ENCODE data around the gene RGMA. TPM values are rescaled to one million over a fixed set of nuclear protein-coding genes. Genes with fewer than 3 reads are reported as not detected.

The RGMA gene
- total RNA-seq, 2 experiments from 2014 or later: 0.12 to 0.21 TPM

- intact Hi-C loops (cut with micrococcal nuclease): no loop called here
- peaks cover 11% of the 10 kb centered on the region for H3K4me1 Mint-ChIP-seq (ENCODE audit: low read depth)
- DNase-seq: no peak
These were observed 37.5 kb downstream of the RGMA start for GRCh38 chr15:93051236-93052089.

DNA sequence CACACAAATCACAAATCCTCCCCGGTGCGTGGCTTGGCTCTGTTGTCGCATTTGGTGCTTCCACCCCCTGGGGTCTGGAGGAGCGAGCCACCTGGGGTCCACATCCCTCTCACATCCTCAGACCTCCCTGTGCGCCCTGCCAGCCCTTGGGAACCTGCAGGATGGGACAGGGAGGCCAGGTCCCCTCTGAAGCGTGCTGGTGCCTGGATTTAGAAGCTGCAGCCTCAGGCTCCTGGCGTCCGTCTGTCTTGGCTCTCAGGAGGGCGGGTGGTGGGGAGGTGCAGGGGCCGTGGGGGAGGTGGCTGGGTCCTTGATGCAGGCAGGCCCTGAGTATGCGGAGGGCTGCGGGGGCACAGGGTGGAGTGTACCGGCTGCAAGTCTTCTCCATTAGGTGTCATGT lies 38.4 kb downstream of the RGMA start:
- no peaks in the 10 kb centered on the region for H3K27me3 Mint-ChIP-seq

More at GRCh38 chr15:93051236-93052089, 37.5 kb downstream of the RGMA start:
- Mint-ChIP-seq H3K27ac (no peak overlapping the region), H3K27me3 (no peaks in the 10 kb centered on the region), H3K4me3 (no peak overlapping the region), H3K9me3 (peaks cover 4% of the 10 kb centered on the region), H3K36me3 (no peaks in the 10 kb centered on the region)
- ChIA-PET CTCF (interaction anchor here (1.0 kb wide), 1 partner anchor 15 kb away, joined by 3 read pairs; no protein-coding TSS in a partner anchor), POLR2A (no interaction called here)

GRCh38 chr15:93049914-93050578 lies 39.0 kb downstream of the RGMA start:
- no peaks in the 10 kb centered on the region for H3K36me3 Mint-ChIP-seq
- H3K9me3 Mint-ChIP-seq: peaks cover 10% of the 10 kb centered on the region
- no peak overlapping the region for H3K4me3 Mint-ChIP-seq
- H3K4me1 Mint-ChIP-seq (ENCODE audit: low read depth): peaks cover 11% of the 10 kb centered on the region
- intact Hi-C loops (cut with micrococcal nuclease): no loop called here
- POLR2A ChIA-PET: no interaction called here
- DNase-seq: no peak
- CTCF ChIA-PET: interaction anchor here (1.2 kb wide), 1 partner anchor 37 kb away, joined by 3 read pairs; no protein-coding TSS in a partner anchor
- no peaks in the 10 kb centered on the region for H3K27me3 Mint-ChIP-seq
- H3K27ac Mint-ChIP-seq: no peak overlapping the region

More for the DNA sequence above, 38.4 kb downstream of the RGMA start:
- DNase-seq: no peak
- Mint-ChIP-seq H3K9me3 (peaks cover 10% of the 10 kb centered on the region), H3K36me3 (no peaks in the 10 kb centered on the region), H3K4me1 (ENCODE audit: low read depth) (peaks cover 11% of the 10 kb centered on the region), H3K27ac (no peak overlapping the region), H3K4me3 (no peak overlapping the region)
- CTCF ChIA-PET: interaction anchor here (1.0 to 1.2 kb wide), 2 partner anchors 15 to 36 kb away, joined by 3 read pairs; no protein-coding TSS in a partner anchor
- intact Hi-C loops (cut with micrococcal nuclease): no loop called here
- POLR2A ChIA-PET: no interaction called here

GRCh38 chr15:93049233-93049632 lies 39.8 kb downstream of the RGMA start:
- intact Hi-C loops (cut with micrococcal nuclease): no loop called here
- Mint-ChIP-seq H3K4me3 (no peak overlapping the region), H3K36me3 (no peaks in the 10 kb centered on the region), H3K27me3 (no peaks in the 10 kb centered on the region), H3K27ac (no peak overlapping the region), H3K4me1 (ENCODE audit: low read depth) (peaks cover 11% of the 10 kb centered on the region), H3K9me3 (peaks cover 10% of the 10 kb centered on the region)
- CTCF ChIA-PET: no interaction called here
- POLR2A ChIA-PET: no interaction called here
- DNase-seq: no peak

DNA sequence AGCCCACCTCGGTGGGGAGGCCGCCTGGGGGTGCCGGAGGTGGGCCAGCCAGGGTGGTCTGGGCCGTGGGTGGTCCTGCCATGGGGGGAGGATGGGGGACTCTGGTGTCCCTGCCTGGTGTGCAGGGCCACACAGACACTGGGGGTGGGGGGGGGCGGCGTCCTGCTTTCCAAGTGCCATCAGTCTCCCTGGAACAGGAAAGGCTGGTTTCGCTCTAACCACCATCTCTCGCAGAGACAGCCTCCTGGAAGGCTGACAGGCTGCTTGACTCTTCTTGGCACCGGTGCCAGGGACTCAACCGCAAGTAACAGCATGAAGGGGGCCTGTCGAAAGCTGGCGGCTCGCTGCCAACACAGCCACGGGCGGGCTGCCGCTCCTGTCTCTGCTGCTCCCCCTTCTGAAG lies 40.3 kb downstream of the RGMA start:
- CTCF ChIA-PET: no interaction called here
- Mint-ChIP-seq H3K4me3 (no peak overlapping the region), H3K27ac (no peak overlapping the region), H3K9me3 (peaks cover 10% of the 10 kb centered on the region), H3K36me3 (no peaks in the 10 kb centered on the region), H3K4me1 (ENCODE audit: low read depth) (peaks cover 11% of the 10 kb centered on the region), H3K27me3 (no peaks in the 10 kb centered on the region)
- DNase-seq: no peak
- POLR2A ChIA-PET: no interaction called here
- intact Hi-C loops (cut with micrococcal nuclease): no loop called here

DNA sequence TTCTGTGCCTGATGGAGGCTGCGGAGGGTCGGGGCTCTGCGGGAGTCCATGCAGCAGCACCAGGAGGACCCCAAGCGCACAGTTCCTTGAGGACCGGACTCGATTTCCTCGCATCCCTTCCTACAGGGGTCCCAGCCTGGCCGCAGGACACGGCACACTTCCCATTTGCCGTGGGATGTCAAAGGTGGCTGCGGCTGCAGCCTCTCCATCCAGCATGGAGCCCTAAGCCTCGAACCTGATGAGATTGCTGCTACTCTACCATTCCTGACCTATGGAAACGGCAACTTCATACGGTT lies 40.6 kb downstream of the RGMA start:
- Mint-ChIP-seq H3K4me1 (ENCODE audit: low read depth) (peaks cover 11% of the 10 kb centered on the region), H3K9me3 (peaks cover 10% of the 10 kb centered on the region), H3K36me3 (no peaks in the 10 kb centered on the region), H3K4me3 (no peak overlapping the region), H3K27me3 (no peaks in the 10 kb centered on the region), H3K27ac (no peak overlapping the region)
- intact Hi-C loops (cut with micrococcal nuclease): no loop called here
- ChIA-PET CTCF (no interaction called here), POLR2A (no interaction called here)
- DNase-seq: no peak

DNA sequence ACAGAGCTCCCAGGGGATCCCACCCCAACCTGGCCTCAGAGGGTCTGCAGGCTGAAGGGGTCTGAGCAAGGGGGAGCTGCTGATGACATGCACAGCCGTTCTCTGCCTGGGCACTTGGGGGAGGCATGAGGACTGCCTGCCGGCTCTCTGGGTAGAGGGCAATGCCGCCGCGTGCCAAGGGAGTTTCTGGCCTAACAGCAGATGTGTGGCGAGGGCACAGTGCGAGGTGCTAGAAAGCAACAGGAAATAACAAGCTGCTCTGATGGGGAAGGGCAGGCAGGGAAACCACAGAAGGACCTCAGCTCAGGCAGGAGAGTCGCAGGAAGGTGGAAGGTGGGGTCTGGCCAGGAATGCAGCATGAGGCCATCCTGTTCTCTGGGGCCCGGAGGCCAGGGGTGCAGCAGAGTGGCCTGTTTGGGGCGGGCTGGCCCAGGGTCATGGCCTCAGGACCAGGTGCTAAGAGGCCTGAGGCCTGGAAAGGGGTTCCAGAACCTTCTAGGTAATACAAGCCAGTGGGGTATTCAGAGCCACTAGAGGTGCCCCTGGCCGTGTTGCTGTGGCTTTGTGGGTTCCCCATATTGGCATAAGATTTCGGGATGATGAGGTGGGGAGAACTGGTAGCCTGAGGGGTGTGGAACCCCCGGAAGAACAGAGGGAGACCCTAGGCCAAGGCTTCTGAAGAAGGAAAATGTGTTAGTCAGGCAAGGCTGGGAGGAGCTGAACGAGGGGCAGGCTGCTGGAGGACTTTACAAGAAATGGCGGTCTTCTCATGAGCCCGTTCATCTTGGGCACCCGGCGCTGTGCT lies 41.2 kb downstream of the RGMA start:
- no peak overlapping the region for H3K27ac Mint-ChIP-seq
- ChIA-PET CTCF (interaction anchor here (1.0 to 2.2 kb wide), 3 partner anchors 15 to 1072 kb away, joined by 3 to 7 read pairs (median 4); no protein-coding TSS in a partner anchor), POLR2A (no interaction called here)
- no peak overlapping the region for H3K4me3 Mint-ChIP-seq
- intact Hi-C loops (cut with micrococcal nuclease): no loop called here
- peak; percentile 37 for DNase-seq
- H3K4me1 Mint-ChIP-seq (ENCODE audit: low read depth): peaks cover 11% of the 10 kb centered on the region
- H3K9me3 Mint-ChIP-seq: peaks cover 10% of the 10 kb centered on the region
- H3K36me3 Mint-ChIP-seq: no peaks in the 10 kb centered on the region
- no peaks in the 10 kb centered on the region for H3K27me3 Mint-ChIP-seq

- POLR2A ChIA-PET: interaction anchor here (0.6 kb wide), 1 partner anchor 18 kb away, joined by 3 read pairs; no protein-coding TSS in a partner anchor
- Mint-ChIP-seq H3K27me3 (no peaks in the 10 kb centered on the region), H3K27ac (no peak overlapping the region), H3K36me3 (no peaks in the 10 kb centered on the region), H3K9me3 (peaks cover 10% of the 10 kb centered on the region), H3K4me3 (no peak overlapping the region), H3K4me1 (ENCODE audit: low read depth) (peaks cover 11% of the 10 kb centered on the region)
- CTCF ChIA-PET: interaction anchor here (1.0 to 2.2 kb wide), 4 partner anchors 9 to 1073 kb away, joined by 3 to 7 read pairs (median 4); no protein-coding TSS in a partner anchor
- DNase-seq: no peak
- intact Hi-C loops (cut with micrococcal nuclease): no loop called here
These were observed 42.3 kb downstream of the RGMA start for GRCh38 chr15:93046721-93047120.

DNA sequence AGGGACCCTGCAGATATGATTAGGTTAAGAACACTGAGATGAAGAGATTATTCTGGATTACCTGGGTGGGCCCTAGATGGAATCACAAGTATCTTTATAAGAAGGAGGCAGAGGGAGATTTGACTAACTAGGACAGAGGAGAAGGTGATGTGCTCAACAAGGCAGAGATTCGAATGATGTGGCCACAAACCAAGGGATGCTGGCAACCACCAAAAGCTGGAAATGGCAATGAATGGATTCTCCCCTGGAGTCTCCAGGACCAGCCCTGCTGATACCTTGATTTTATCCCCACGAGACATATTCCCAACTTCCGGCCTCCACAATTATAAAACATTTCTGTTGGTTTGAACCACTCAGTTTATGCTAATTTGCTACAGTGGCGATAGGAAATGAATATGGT lies 42.9 kb downstream of the RGMA start:
- Mint-ChIP-seq H3K36me3 (no peaks in the 10 kb centered on the region), H3K4me3 (no peak overlapping the region), H3K27ac (no peak overlapping the region), H3K27me3 (no peaks in the 10 kb centered on the region), H3K4me1 (ENCODE audit: low read depth) (peaks cover 11% of the 10 kb centered on the region), H3K9me3 (peaks cover 10% of the 10 kb centered on the region)
- POLR2A ChIA-PET: no interaction called here
- CTCF ChIA-PET: interaction anchor here (1.5 to 2.2 kb wide), 2 partner anchors 9 to 16 kb away, joined by 3 to 7 read pairs; no protein-coding TSS in a partner anchor
- no peak for DNase-seq
- intact Hi-C loops (cut with micrococcal nuclease): no loop called here

- Mint-ChIP-seq H3K27ac (no peak overlapping the region), H3K4me3 (no peak overlapping the region), H3K9me3 (peaks cover 10% of the 10 kb centered on the region), H3K36me3 (no peaks in the 10 kb centered on the region), H3K27me3 (no peaks in the 10 kb centered on the region), H3K4me1 (ENCODE audit: low read depth) (peaks cover 11% of the 10 kb centered on the region)
- ChIA-PET CTCF (interaction anchor here (0.6 to 1.5 kb wide), 3 partner anchors 8 to 164 kb away, joined by 3 to 4 read pairs (median 3); no protein-coding TSS in a partner anchor), POLR2A (no interaction called here)
- intact Hi-C loops (cut with micrococcal nuclease): no loop called here
- no peak for DNase-seq
These were observed 43.7 kb downstream of the RGMA start for GRCh38 chr15:93045191-93045785.

DNA sequence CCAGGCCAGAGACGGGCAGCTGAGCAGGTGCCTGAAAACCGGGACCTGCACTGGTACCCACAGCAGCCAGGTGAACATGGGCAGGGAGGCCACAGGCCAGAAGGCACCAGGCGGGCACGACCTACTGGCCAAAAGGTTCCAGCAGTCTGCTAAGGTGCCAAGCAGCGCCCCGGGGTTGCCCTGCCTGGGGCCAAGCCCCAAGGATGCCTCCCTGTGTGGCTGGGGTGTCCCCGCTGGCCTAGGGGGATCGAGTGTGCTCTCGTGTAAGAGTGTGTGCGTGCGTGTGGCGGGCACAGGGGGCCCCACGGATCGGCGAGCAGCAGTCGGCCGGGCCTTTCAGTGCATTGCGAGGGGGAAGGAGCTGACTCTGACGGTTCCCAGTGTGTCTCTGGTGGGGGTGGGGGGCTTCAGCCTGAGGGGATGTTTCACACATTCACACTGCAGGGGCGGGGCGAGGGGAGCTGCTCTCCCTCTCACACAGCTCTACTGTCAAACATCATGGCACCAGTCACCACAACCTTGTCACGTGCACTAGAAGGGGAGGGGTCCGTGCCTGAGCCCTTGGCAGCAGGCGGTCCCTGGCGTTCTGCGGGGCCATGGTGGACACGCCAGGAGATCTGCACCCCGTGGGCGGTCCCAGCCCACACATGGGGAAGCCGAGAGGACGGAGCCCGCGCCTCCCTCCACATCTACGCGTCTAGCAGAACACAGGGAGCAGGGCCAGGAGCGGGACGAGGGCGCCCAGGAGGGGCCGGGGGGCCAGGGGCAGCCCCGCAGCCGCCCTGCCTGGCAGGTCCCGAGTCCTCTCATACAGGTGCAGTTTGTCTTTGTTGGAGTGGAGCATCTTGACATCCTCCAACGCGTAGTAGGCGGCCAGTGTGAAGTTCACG lies 44.5 kb downstream of the RGMA start:
- H3K4me3 Mint-ChIP-seq: no peak overlapping the region
- intact Hi-C loops (cut with micrococcal nuclease): no loop called here
- ChIA-PET POLR2A (no interaction called here), CTCF (interaction anchor here (1.4 kb wide), 1 partner anchor 14 kb away, joined by 3 read pairs; no protein-coding TSS in a partner anchor)
- no peak for DNase-seq
- peaks cover 11% of the 10 kb centered on the region for H3K4me1 Mint-ChIP-seq (ENCODE audit: low read depth)
- peaks cover 10% of the 10 kb centered on the region for H3K9me3 Mint-ChIP-seq
- H3K27me3 Mint-ChIP-seq: no peaks in the 10 kb centered on the region
- H3K36me3 Mint-ChIP-seq: no peaks in the 10 kb centered on the region
- H3K27ac Mint-ChIP-seq: no peak overlapping the region

Data from activated CD4-positive, alpha-beta memory T cell treated with anti-CD3 and anti-CD28 coated beads for 36 hours (primary cell).